HEK293 (cell line): Measurements from ENCODE around the gene PITPNM2.

Experiments used
- CTCF ChIA-PET: fragments of 350-600 bp; formaldehyde crosslinking; extraction: SDS; loops from one replicate; lab custom pipeline; 2021; ENCODE audit warnings: antibody characterized with exemption; lab: Yijun Ruan, JAX
- POLR2A ChIA-PET: fragments of 300-600 bp; formaldehyde crosslinking; extraction: SDS; loops from one replicate; lab custom pipeline; 2020; ENCODE audit warnings: antibody characterized with exemption, inconsistent platforms; lab: Yijun Ruan, JAX
- H3K27ac ChIP-seq: fragments of 200-500 bp; sonication (Bioruptor generic); 2 replicates; pipeline ENCODE4 v1.5.1; 2014; ENCODE audit warnings: low read depth, low read length, control low read depth, inconsistent platforms; ENCODE audit errors: extremely low read depth
- H3K36me3 ChIP-seq, 2 experiments: fragments of 200-500 bp in 1 of 2; sonication (Bioruptor generic) in 1 of 2; 1 replicate in 1 of 2; 2 replicates in 1 of 2; pipeline ENCODE4 v1.5.1; 2014 to 2017; ENCODE audit warnings: inconsistent platforms in 2 of 2, low read length in 2 of 2; ENCODE audit not compliant: control insufficient read depth in 2 of 2, insufficient read depth in 1 of 2
- H3K4me1 ChIP-seq: fragments of 200-500 bp; sonication (Bioruptor generic); 2 replicates; pipeline ENCODE4 v1.5.1; 2014; ENCODE audit warnings: mild to moderate bottlenecking, low read length, inconsistent platforms; ENCODE audit not compliant: control insufficient read depth, insufficient read depth
- H3K4me3 ChIP-seq: 2 replicates; pipeline ENCODE4 v1.5.1; 2011; ENCODE audit warnings: low read depth, mild to moderate bottlenecking, control low read depth, low read length, moderate library complexity
- H3K9me3 ChIP-seq: fragments of 200-500 bp; sonication (Bioruptor generic); 2 replicates; pipeline ENCODE4 v1.5.1; 2014; ENCODE audit warnings: low read depth, low read length, inconsistent platforms; ENCODE audit not compliant: control insufficient read depth, insufficient read depth
- EGR2 ChIP-seq: fragments of 450-650 bp; formaldehyde crosslinking; IDR thresholded peaks from 2 replicates; pipeline ENCODE4 v1.5.1; 2016; ENCODE audit warnings: low read depth, missing biosample characterization, missing genetic modification characterization
- GLI2 ChIP-seq: fragments of 450-650 bp; formaldehyde crosslinking; IDR thresholded peaks from 2 replicates; pipeline ENCODE4; 2017; ENCODE audit warnings: missing biosample characterization, missing genetic modification characterization, low read depth, borderline replicate concordance
- GLIS1 ChIP-seq: fragments of 450-650 bp; formaldehyde crosslinking; IDR thresholded peaks from 2 replicates; pipeline ENCODE4 v1.5.1; 2016; ENCODE audit warnings: missing biosample characterization, missing genetic modification characterization
- ZBTB10 ChIP-seq: fragments of 450-650 bp; formaldehyde crosslinking; IDR thresholded peaks from 2 replicates; pipeline ENCODE4 v1.5.1; 2016; ENCODE audit warnings: missing biosample characterization, missing genetic modification characterization
- ZFHX2 ChIP-seq: fragments of 450-650 bp; formaldehyde crosslinking; conservative IDR thresholded peaks from 2 replicates; pipeline ENCODE4 v1.5.1; 2016; ENCODE audit warnings: missing biosample characterization, missing genetic modification characterization
- ZIC2 ChIP-seq: fragments of 450-650 bp; formaldehyde crosslinking; IDR thresholded peaks from 2 replicates; pipeline ENCODE4 v1.5.1; 2016; ENCODE audit warnings: missing biosample characterization, missing genetic modification characterization
- ZNF266 ChIP-seq: fragments of 450-650 bp; formaldehyde crosslinking; IDR thresholded peaks from 2 replicates; pipeline ENCODE4 v1.5.1; 2016; ENCODE audit warnings: missing biosample characterization, missing genetic modification characterization, low read depth
- ZNF341 ChIP-seq: fragments of 450-650 bp; formaldehyde crosslinking; IDR thresholded peaks from 2 replicates; pipeline ENCODE4; 2016; ENCODE audit warnings: low read depth, missing biosample characterization, missing genetic modification characterization
- ZNF37A ChIP-seq: fragments of 450-650 bp; IDR thresholded peaks from 2 replicates; pipeline ENCODE4 v1.5.1; 2018; ENCODE audit warnings: missing biosample characterization, missing genetic modification characterization
- ZNF501 ChIP-seq: fragments of 450-650 bp; formaldehyde crosslinking; IDR thresholded peaks from 2 replicates; pipeline ENCODE4 v1.5.1; 2016; ENCODE audit warnings: missing biosample characterization, missing genetic modification characterization
- ZNF521 ChIP-seq: fragments of 450-650 bp; formaldehyde crosslinking; IDR thresholded peaks from 2 replicates; pipeline ENCODE4 v1.5.1; 2017; ENCODE audit warnings: missing biosample characterization, mild to moderate bottlenecking, missing genetic modification characterization
- ZNF555 ChIP-seq: fragments of 450-650 bp; formaldehyde crosslinking; conservative IDR thresholded peaks from 2 replicates; pipeline ENCODE4 v1.5.1; 2017; ENCODE audit warnings: missing biosample characterization, mild to moderate bottlenecking, missing genetic modification characterization, inconsistent platforms
- ZNF660 ChIP-seq: fragments of 450-650 bp; IDR thresholded peaks from 2 replicates; pipeline ENCODE4 v1.5.1; 2018; ENCODE audit warnings: missing biosample characterization, mild to moderate bottlenecking, missing genetic modification characterization
- ZNF677 ChIP-seq: fragments of 450-650 bp; IDR thresholded peaks from 2 replicates; pipeline ENCODE4 v1.5.0; 2018; ENCODE audit warnings: missing biosample characterization, mild to moderate bottlenecking, missing genetic modification characterization, moderate library complexity
- ZSCAN4 ChIP-seq: fragments of 450-650 bp; formaldehyde crosslinking; IDR thresholded peaks from 2 replicates; pipeline ENCODE4 v1.5.1; 2017; ENCODE audit warnings: missing biosample characterization, missing genetic modification characterization
- ZXDB ChIP-seq: fragments of 450-650 bp; formaldehyde crosslinking; IDR thresholded peaks from 2 replicates; pipeline ENCODE4 v1.5.1; 2016; ENCODE audit warnings: missing biosample characterization, missing genetic modification characterization
- TF ChIP-seq, protein P1 (sequence below): fragments of 450-650 bp; formaldehyde crosslinking; IDR thresholded peaks from 2 replicates; pipeline ENCODE4 v1.5.1; 2016; ENCODE audit warnings: missing biosample characterization, missing genetic modification characterization
- TF ChIP-seq, protein P2 (sequence below): fragments of 450-650 bp; formaldehyde crosslinking; conservative IDR thresholded peaks from 2 replicates; pipeline ENCODE4 v1.5.1; 2016; ENCODE audit warnings: low read depth, missing biosample characterization, missing genetic modification characterization

Gene PITPNM2

DNA sequence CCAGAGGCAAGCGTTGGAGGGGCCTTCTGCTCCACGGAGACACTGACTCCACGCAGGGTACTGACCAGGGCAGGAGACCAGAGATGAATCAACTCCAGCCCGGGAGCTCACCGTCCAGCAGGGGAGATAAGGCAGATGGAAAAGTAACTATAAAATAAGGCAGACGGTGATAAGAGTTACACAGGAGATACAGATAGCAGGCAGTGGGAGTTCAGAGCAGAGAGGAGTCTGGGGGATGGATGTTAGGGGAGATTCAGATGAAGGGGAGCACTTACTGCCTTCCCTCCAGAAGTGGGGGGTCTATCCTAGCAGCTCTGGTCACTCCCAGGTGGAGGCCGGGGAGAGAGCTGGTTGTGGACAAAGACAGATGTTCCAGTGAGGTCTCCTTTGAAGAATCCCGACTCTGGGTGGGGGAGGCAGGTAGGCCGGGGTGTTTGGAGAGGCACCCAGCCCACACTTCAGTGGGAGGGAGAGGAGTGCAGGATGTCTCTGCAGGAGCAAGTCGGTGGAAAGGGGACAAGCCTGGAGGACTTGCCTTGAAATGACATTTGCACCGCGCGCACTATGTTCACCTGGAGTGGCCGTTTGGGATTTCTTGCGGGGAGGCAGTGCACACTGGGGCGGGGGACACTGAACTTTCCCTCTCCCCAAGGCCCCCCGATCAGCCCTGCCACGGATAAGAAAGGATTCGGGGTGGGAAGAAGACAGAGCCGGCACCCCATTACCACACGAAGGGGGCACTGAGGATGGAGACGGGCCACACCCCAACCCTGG is 1.2 kb downstream of the PITPNM2 start:
- H3K9me3 ChIP-seq: no peaks in the 10 kb centered on the region
- peaks cover 7% of the 10 kb centered on the region; the same call in 1 of the 2 replicates for H3K4me1 ChIP-seq
- ChIA-PET CTCF (interaction anchor here (0.5 to 1.3 kb wide), 2 partner anchors 21 to 95 kb away, joined by 3 read pairs; no protein-coding TSS in a partner anchor), POLR2A (interaction anchor here (0.6 to 0.8 kb wide), 3 partner anchors 20 to 83 kb away, joined by 3 to 6 read pairs (median 3); no protein-coding TSS in a partner anchor)
- H3K36me3 ChIP-seq: peaks cover 6 to 9% of the 10 kb centered on the region in 2 experiments
- no peak for TF ChIP-seq ZNF266 (tag by site-specific recombination)
- TF ChIP-seq ZIC2 (tag by site-specific recombination): 0 out of 2 replicates have a peak, but pooled peaks have one; percentile 6
- TF ChIP-seq GLI2 (tag by site-specific recombination): no peak
- no peak for TF ChIP-seq ZSCAN4
- TF ChIP-seq ZNF37A (tag by site-specific recombination): no peak
- TF ChIP-seq GLIS1 (tag by site-specific recombination): peak; percentile 65
- TF ChIP-seq ZNF555 (tag by site-specific recombination): no peak
- 0 out of 2 replicates have a peak, but pooled peaks have one; percentile 24 for TF ChIP-seq ZBTB10 (tag by site-specific recombination)
- 0 out of 2 replicates have a peak, but pooled peaks have one; percentile 2 for TF ChIP-seq ZNF677
- no peak for TF ChIP-seq ZNF501
- TF ChIP-seq, protein P1, sequence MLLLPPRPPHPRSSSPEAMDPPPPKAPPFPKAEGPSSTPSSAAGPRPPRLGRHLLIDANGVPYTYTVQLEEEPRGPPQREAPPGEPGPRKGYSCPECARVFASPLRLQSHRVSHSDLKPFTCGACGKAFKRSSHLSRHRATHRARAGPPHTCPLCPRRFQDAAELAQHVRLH: no peak
- TF ChIP-seq ZXDB (tag by site-specific recombination): no peak
- peak; percentile 74 for TF ChIP-seq EGR2 (tag by site-specific recombination)
- no peak for TF ChIP-seq ZNF341
- TF ChIP-seq ZNF660 (tag by site-specific recombination): no peak
- no peak for TF ChIP-seq ZNF521 (tag by site-specific recombination)
- TF ChIP-seq ZFHX2 (tag by site-specific recombination): peak; percentile 80
- TF ChIP-seq, protein P2, sequence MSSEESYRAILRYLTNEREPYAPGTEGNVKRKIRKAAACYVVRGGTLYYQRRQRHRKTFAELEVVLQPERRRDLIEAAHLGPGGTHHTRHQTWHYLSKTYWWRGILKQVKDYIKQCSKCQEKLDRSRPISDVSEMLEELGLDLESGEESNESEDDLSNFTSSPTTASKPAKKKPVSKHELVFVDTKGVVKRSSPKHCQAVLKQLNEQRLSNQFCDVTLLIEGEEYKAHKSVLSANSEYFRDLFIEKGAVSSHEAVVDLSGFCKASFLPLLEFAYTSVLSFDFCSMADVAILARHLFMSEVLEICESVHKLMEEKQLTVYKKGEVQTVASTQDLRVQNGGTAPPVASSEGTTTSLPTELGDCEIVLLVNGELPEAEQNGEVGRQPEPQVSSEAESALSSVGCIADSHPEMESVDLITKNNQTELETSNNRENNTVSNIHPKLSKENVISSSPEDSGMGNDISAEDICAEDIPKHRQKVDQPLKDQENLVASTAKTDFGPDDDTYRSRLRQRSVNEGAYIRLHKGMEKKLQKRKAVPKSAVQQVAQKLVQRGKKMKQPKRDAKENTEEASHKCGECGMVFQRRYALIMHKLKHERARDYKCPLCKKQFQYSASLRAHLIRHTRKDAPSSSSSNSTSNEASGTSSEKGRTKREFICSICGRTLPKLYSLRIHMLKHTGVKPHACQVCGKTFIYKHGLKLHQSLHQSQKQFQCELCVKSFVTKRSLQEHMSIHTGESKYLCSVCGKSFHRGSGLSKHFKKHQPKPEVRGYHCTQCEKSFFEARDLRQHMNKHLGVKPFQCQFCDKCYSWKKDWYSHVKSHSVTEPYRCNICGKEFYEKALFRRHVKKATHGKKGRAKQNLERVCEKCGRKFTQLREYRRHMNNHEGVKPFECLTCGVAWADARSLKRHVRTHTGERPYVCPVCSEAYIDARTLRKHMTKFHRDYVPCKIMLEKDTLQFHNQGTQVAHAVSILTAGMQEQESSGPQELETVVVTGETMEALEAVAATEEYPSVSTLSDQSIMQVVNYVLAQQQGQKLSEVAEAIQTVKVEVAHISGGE (tag by site-specific recombination): no peak
- TF ChIP-seq, all 188 proteins: peak for 6
- Histone ChIP-seq H3K4me3 (peak overlapping the region; percentile 60), H3K27ac (peak overlapping the region; percentile 56; the same call in 1 of the 2 replicates)
